CD14-positive monocyte (primary cell): ENCODE measurements around the gene CCDC40. TPM values are rescaled to one million over a fixed set of nuclear protein-coding genes. Genes with fewer than 3 reads are reported as not detected.

Experiments
- DNase-seq, 3 donors: peaks; one replicate each; pipeline ENCODE4 v3.0.0-alpha.2; 2011 to 2022
- H2AFZ ChIP-seq: 2 replicates; pipeline ENCODE4 v1.6.0; 2012; ENCODE audit warnings: mild to moderate bottlenecking, low read depth, low read length, inconsistent platforms; ENCODE audit not compliant: insufficient read depth, poor library complexity, severe bottlenecking
- H3K27ac ChIP-seq, 2 donors: 1 replicate in 1 of 2; 2 replicates in 1 of 2; pipeline ENCODE4 v1.5.1; 2012 to 2013; ENCODE audit warnings: low read length in 2 of 2, control low read depth in 1 of 2, inconsistent platforms in 1 of 2, low read depth in 1 of 2, mild to moderate bottlenecking in 1 of 2
- H3K27me3 ChIP-seq, 2 donors: one replicate each; pipeline versions ENCODE4 v1.6.0 to v1.6.1; 2011 to 2013; ENCODE audit warnings: low read length in 2 of 2; ENCODE audit not compliant: control insufficient read depth in 2 of 2, insufficient read depth in 2 of 2
- H3K36me3 ChIP-seq, 2 donors: replicated peaks in 1 of 2; 1 replicate in 1 of 2; 2 replicates in 1 of 2; pipeline versions ENCODE4 v1.5.1 to v1.6.1; 2012 to 2013; ENCODE audit warnings: low read length in 2 of 2, control low read depth in 1 of 2, inconsistent platforms in 1 of 2, mild to moderate bottlenecking in 1 of 2; ENCODE audit not compliant: insufficient read depth in 2 of 2, control insufficient read depth in 1 of 2
- H3K4me1 ChIP-seq, 2 donors: 1 replicate in 1 of 2; 2 replicates in 1 of 2; pipeline versions ENCODE4 v1.5.1 to v1.6.1; 2012 to 2013; ENCODE audit warnings: low read length in 2 of 2, control low read depth in 1 of 2, inconsistent platforms in 1 of 2, mild to moderate bottlenecking in 1 of 2, moderate library complexity in 1 of 2; ENCODE audit not compliant: insufficient read depth in 2 of 2, control insufficient read depth in 1 of 2
- H3K4me2 ChIP-seq: replicated peaks from 2 replicates; pipeline ENCODE3; 2012; ENCODE audit warnings: low read length, moderate library complexity, mild to moderate bottlenecking; ENCODE audit not compliant: poor library complexity, severe bottlenecking; ENCODE audit errors: extremely low read depth
- H3K4me3 ChIP-seq, 3 experiments: fragments of 200-600 bp in 1 of 3; sonication (generic) in 1 of 3; replicated peaks in 1 of 3; 1 replicate in 2 of 3; 2 replicates in 1 of 3; pipeline ENCODE4 v1.5.1; 2011 to 2013; ENCODE audit warnings: low read length in 3 of 3, mild to moderate bottlenecking in 3 of 3, control low read depth in 2 of 3, low read depth in 2 of 3, inconsistent platforms in 1 of 3, moderate library complexity in 1 of 3
- H3K79me2 ChIP-seq: 2 replicates; pipeline ENCODE4 v1.6.0; 2012; ENCODE audit warnings: mild to moderate bottlenecking, control low read depth, inconsistent platforms, low read length, moderate library complexity; ENCODE audit not compliant: insufficient read depth
- H3K9ac ChIP-seq: 2 replicates; pipeline ENCODE4 v1.6.0; 2017; ENCODE audit warnings: low read length, mild to moderate bottlenecking; ENCODE audit not compliant: insufficient read depth, poor library complexity, severe bottlenecking
- H3K9me3 ChIP-seq, 2 donors: replicated peaks in 1 of 2; 1 replicate in 1 of 2; 2 replicates in 1 of 2; pipeline versions ENCODE4 v1.5.1 to v1.6.1; 2012 to 2013; ENCODE audit warnings: low read length in 2 of 2, control low read depth in 1 of 2; ENCODE audit not compliant: control insufficient read depth in 1 of 2, insufficient read depth in 1 of 2
- H4K20me1 ChIP-seq: 2 replicates; pipeline ENCODE4 v1.6.0; 2012; ENCODE audit warnings: mild to moderate bottlenecking, low read length, control low read depth, moderate library complexity; ENCODE audit not compliant: insufficient read depth
- H3K27ac Mint-ChIP-seq, 7 donors: one replicate each; pipeline ENCODE4 v1.8.0; 2020; ENCODE audit warnings: mild to moderate bottlenecking in 7 of 7, mixed read lengths in 7 of 7, moderate library complexity in 6 of 7, inconsistent platforms in 2 of 7
- H3K27me3 Mint-ChIP-seq, 3 donors: one replicate each; pipeline ENCODE4 v1.8.0; 2021 to 2022; ENCODE audit warnings: low read depth in 3 of 3, mild to moderate bottlenecking in 3 of 3, mixed read lengths in 3 of 3, moderate library complexity in 3 of 3, inconsistent platforms in 1 of 3
- H3K36me3 Mint-ChIP-seq, 2 donors: one replicate each; pipeline ENCODE4 v1.8.0; 2020; ENCODE audit warnings: mixed read lengths in 2 of 2, inconsistent platforms in 1 of 2, mild to moderate bottlenecking in 1 of 2
- H3K4me1 Mint-ChIP-seq: one replicate; pipeline ENCODE4 v1.8.0; 2020; ENCODE audit warnings: mild to moderate bottlenecking, mixed read lengths
- H3K4me3 Mint-ChIP-seq, 2 donors: one replicate each; pipeline ENCODE4 v1.8.0; 2020; ENCODE audit warnings: mild to moderate bottlenecking in 2 of 2, mixed read lengths in 2 of 2, moderate library complexity in 1 of 2
- H3K9me3 Mint-ChIP-seq, 7 donors: one replicate each; pipeline ENCODE4 v1.8.0; 2020 to 2022; ENCODE audit warnings: mixed read lengths in 7 of 7, mild to moderate bottlenecking in 6 of 7, moderate library complexity in 6 of 7, inconsistent platforms in 2 of 7
- WGBS: methylation state at CpG from one replicate; pipeline ENCODE4 v1.1.5; 2013; ENCODE audit warnings: missing lambda C conversion rate; ENCODE audit not compliant: insufficient coverage; 5-methylcytosine and 5-hydroxymethylcytosine counted together
- intact Hi-C, 2 donors: fragments of 100-400 bp; cut with micrococcal nuclease; formaldehyde crosslinking; loops; one replicate each; pipeline versions ENCODE4 v1.15.0 to v1.15.1; 2023
- polyA plus RNA-seq, 3 donors: library from polyadenylated mRNA; depleted of rRNA in 1 of 3; unstranded in 2 of 3; stranded (reverse) in 1 of 3; fragments of 300-500 nt in 2 of 3; fragments of >200 nt in 1 of 3; fragmentation: Illumina TruSeq in 2 of 3; gene quantifications; 1 replicate in 2 of 3; 2 replicates in 1 of 3; pipeline ENCODE4 v1.2.3, GENCODE V29; 2012 to 2021
- TF ChIP-seq, protein P1 (sequence below): fragments of 200-600 bp; IDR thresholded peaks from one replicate; pipeline ENCODE4 v1.8.0; 2022; ENCODE audit warnings: antibody characterized with exemption, mild to moderate bottlenecking

The CCDC40 gene
- polyA plus RNA-seq, 3 donors = 0.21 to 0.27 TPM; not detected in 1

GRCh38 chr17:80145076-80146075 is 108.9 kb downstream of the CCDC40 start:
- Histone ChIP-seq H2AFZ (no peak overlapping the region), H3K79me2 (peaks cover 70% of the 10 kb centered on the region), H3K9ac (peak overlapping the region; percentile 90), H3K4me2 (peak overlapping the region; percentile 99), H3K4me3 (peak overlapping the region; percentile 70 to 93 (median 88)), H4K20me1 (peaks cover 60% of the 10 kb centered on the region), H3K9me3 (no peaks in the 10 kb centered on the region), H3K27ac (peak overlapping the region in 1 of 2 donors; percentile 89), H3K36me3 (peaks cover 37 to 44% of the 10 kb centered on the region in 2 donors), H3K4me1 (peaks cover 28 to 35% of the 10 kb centered on the region in 2 donors), H3K27me3 (no peaks in the 10 kb centered on the region)
- peaks cover 33% of the 10 kb centered on the region for H3K4me1 Mint-ChIP-seq
- WGBS = 58% methylated on average over 6 of the region's 10 CpGs
- peak overlapping the region; percentile 68 to 90 (median 77) for H3K27ac Mint-ChIP-seq
- DNase-seq = no peak
- peaks cover 32 to 41% of the 10 kb centered on the region in 2 donors for H3K36me3 Mint-ChIP-seq
- peaks cover 0 to 2% (median 0%) of the 10 kb centered on the region in 3 donors for H3K27me3 Mint-ChIP-seq
- peak overlapping the region; percentile 81 to 95 for H3K4me3 Mint-ChIP-seq
- TF ChIP-seq, protein P1, sequence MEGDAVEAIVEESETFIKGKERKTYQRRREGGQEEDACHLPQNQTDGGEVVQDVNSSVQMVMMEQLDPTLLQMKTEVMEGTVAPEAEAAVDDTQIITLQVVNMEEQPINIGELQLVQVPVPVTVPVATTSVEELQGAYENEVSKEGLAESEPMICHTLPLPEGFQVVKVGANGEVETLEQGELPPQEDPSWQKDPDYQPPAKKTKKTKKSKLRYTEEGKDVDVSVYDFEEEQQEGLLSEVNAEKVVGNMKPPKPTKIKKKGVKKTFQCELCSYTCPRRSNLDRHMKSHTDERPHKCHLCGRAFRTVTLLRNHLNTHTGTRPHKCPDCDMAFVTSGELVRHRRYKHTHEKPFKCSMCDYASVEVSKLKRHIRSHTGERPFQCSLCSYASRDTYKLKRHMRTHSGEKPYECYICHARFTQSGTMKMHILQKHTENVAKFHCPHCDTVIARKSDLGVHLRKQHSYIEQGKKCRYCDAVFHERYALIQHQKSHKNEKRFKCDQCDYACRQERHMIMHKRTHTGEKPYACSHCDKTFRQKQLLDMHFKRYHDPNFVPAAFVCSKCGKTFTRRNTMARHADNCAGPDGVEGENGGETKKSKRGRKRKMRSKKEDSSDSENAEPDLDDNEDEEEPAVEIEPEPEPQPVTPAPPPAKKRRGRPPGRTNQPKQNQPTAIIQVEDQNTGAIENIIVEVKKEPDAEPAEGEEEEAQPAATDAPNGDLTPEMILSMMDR = no peak
- intact Hi-C loops = loop anchor here (2.0 to 10.0 kb wide), 3 partner anchors 45 to 117 kb away; partner anchors contain the start of genes GAA (in 2 of the 2), RNF213 (in 2 of the 2), CCDC40 (in 1 of the 2) and TBC1D16 (in 1 of the 2)
- peaks cover 0 to 2% (median 0%) of the 10 kb centered on the region in 7 donors for H3K9me3 Mint-ChIP-seq
